Cardiac fibroblast (primary cell): ENCODE measurements around the gene VWA5B2.

Experiments
- DNase-seq, 2 donors: peaks; one replicate each; pipeline versions ENCODE4 v3.0.0 to v3.0.0-alpha.2; 2010; ENCODE audit warnings: low read depth in 2 of 2
- H3K4me3 ChIP-seq, 2 donors: replicated peaks in 1 of 2; 1 replicate in 1 of 2; 2 replicates in 1 of 2; pipeline ENCODE4 v1.5.1; 2011; ENCODE audit warnings: low read depth in 2 of 2, low read length in 2 of 2, mild to moderate bottlenecking in 2 of 2, moderate library complexity in 1 of 2
- TF ChIP-seq, protein P1 (sequence below): IDR thresholded peaks from one replicate; pipeline ENCODE4 v1.5.1; 2011; ENCODE audit warnings: low read depth, mild to moderate bottlenecking, low read length, inconsistent platforms

The VWA5B2 gene

DNA sequence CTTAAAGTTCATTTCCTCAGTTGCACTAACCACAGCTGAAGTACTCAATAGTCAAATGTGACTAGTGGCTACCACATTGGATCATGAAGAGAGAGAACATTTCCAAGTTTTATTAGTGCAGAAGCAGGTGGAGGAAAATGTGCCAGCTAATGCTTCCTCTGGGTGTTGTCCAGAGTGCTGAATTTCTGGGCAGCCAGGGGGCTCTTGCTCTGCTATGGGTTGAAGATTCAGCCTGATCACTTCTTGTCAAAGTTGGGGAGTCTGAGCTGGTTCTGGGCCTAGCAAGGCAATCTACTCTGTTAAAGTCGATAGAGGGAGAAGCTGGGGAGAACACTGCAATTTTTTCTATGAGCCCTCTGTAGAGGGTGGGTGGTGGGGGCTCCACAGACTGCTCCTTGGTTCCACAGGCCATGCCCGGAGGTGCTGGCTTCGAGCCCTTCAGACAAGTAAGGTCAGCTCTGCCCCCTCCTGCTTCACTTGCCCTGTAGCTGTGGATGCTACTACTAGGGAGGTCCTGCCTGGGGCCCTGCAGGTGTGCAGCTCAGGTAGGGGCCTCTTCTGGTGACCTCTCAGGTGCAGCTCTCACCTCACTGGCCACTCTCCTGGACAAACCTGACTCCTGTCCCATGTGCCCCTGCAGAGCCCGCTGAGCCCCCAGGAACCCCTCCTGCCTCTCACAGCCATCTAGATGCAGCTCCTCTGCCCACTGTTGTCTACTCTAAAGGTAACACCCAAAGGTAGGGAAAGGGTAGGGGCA lies 11.2 kb downstream of the VWA5B2 start:
- no peak overlapping the region for H3K4me3 ChIP-seq
- DNase-seq, result peak; percentile 36 to 39
- TF ChIP-seq, protein P1, sequence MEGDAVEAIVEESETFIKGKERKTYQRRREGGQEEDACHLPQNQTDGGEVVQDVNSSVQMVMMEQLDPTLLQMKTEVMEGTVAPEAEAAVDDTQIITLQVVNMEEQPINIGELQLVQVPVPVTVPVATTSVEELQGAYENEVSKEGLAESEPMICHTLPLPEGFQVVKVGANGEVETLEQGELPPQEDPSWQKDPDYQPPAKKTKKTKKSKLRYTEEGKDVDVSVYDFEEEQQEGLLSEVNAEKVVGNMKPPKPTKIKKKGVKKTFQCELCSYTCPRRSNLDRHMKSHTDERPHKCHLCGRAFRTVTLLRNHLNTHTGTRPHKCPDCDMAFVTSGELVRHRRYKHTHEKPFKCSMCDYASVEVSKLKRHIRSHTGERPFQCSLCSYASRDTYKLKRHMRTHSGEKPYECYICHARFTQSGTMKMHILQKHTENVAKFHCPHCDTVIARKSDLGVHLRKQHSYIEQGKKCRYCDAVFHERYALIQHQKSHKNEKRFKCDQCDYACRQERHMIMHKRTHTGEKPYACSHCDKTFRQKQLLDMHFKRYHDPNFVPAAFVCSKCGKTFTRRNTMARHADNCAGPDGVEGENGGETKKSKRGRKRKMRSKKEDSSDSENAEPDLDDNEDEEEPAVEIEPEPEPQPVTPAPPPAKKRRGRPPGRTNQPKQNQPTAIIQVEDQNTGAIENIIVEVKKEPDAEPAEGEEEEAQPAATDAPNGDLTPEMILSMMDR, result no peak

DNA sequence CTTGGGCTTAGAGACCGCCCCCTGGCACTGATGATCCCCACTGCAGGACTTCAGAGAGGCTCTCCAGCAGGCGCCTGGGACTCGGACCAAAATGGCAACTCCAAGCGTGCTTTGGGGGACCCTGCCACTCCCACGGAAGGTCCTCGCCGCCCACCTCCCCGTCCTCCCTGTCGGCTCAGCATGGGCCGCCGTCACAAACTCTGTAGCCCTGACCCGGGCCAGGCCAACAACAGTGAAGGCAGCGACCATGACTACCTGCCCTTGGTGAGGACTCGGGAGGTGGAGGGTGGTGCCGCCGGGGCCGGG lies 11.7 kb downstream of the VWA5B2 start:
- TF ChIP-seq, protein P1, result no peak
- DNase-seq, result no peak
- H3K4me3 ChIP-seq, result no peak overlapping the region

DNA sequence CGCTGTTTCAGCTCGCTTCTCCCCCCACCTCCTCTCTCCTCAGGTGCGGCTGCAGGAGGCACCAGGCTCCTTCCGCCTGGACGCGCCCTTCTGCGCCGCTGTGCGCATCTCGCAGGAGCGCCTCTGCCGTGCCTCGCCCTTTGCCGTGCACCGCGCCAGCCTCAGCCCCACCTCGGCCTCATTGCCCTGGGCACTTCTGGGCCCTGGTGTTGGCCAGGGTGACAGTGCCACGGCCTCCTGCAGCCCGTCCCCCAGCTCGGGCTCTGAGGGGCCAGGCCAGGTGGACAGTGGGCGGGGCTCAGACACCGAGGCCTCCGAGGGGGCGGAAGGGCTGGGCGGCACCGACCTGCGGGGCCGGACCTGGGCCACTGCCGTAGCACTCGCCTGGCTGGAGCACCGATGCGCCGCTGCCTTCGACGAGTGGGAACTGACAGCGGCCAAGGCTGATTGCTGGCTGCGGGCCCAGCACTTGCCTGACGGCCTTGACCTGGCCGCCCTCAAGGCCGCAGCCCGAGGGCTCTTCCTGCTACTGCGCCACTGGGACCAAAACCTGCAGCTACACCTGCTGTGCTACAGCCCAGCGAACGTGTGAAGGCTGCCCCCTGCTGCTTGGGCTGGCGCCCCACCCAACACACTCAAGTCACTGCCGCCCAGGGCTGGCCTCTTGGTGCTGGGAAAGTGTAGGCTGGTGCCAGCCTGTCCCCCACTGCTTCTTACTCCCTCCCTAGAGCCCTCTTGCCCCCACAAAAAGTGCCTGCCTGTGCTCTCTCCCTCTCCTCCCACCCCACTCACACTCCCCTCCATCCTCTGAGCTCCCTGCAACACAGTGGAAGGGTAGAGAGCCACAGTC lies 12.3 kb downstream of the VWA5B2 start:
- DNase-seq, result peak; percentile 52 to 64
- TF ChIP-seq, protein P1, result peak; percentile 57
- H3K4me3 ChIP-seq, result no peak overlapping the region

DNA sequence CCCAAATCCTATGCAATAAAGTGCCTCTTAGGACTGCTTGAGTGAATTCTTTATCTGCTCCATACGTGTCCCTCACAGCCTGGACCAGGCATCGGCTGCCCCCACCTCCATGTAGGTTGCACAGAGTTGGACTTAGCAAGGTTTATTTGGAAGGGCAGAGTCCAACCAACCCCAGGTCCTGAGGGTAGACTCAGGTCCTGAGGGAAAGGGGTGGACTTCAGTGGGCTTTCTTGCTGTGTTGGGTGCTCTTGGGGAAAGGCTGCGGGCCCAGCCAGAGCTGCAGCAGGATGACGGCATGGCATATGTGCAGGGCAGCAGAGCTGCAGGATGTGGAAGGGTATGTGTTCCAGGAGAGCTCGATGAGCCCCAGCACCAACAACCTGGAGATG lies 12.9 kb downstream of the VWA5B2 start:
- H3K4me3 ChIP-seq, result no peak overlapping the region
- TF ChIP-seq, protein P1, result no peak
- no peak for DNase-seq

DNA sequence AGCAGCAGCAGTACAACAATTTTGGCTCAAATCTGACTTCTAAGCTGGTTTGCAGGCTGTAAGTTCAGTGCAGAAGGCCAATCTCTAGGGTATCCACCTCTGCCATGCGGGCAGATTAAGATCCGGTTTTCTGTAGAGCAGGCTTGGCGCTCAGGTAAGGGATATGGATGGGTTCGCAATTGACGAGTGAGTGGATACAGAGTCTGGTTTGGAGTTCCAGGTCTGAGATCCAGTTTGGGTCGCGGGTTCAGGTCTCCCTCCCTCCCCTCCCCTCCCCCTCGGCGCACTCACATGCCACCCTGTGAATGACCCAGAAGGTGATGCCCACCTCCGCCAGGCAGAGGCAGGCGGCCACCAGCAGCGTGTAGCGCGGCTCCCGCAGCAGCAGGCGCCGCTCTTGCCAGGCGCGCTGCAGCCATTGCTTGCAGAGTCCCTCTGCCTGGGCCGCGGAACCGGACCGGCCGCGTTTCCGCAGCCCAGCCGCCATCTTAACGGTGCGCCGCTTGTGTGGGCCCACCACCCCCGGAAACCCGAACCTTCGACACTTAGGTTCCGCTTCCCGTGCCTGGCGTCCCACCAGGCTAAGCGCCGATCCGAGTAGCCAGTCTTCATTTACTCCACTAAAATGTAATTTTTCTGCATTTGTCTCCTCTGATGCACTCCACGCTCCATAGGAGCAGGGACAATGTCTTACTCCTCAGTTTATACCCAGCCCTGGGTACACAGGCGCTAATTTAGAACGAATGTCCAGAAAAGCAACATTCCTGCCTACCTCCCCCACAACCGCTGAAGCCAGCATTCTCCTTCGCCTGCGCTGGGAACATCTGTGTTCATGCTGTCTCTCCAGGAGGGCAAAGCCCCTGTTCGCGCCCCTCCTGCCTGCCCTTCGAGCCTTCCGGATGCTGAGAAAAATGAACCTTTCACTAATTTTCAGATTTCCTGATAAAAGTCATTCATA lies 19.3 kb downstream of the VWA5B2 start, which contains the start of gene ALG3:
ALG3 (minus strand) TSS at position 509 of the 958 bp plus-strand sequence; CDS start at position 487, 22 bp downstream.
- TF ChIP-seq, protein P1, result no peak
- peak; percentile 93 to 94 for DNase-seq
- peak within 1 kb of the TSS; percentile 97 for H3K4me3 ChIP-seq
